Trophoblast cell (in vitro differentiated cells and primary cell): ENCODE results near the gene MAGEB3. TPM values are rescaled to one million over a fixed set of nuclear protein-coding genes. Genes with fewer than 3 reads are reported as not detected.

Experiments
- DNase-seq, 2 donors: peaks; one replicate each; pipeline ENCODE4 v3.0.0-alpha.2; 2016
- H2AFZ ChIP-seq: 2 replicates; pipeline ENCODE4 v1.6.1; 2013; ENCODE audit warnings: low read length, moderate library complexity, mild to moderate bottlenecking; ENCODE audit not compliant: insufficient read depth, poor library complexity
- H2AK5ac ChIP-seq: 2 replicates; pipeline ENCODE4 v1.6.1; 2013; ENCODE audit warnings: mild to moderate bottlenecking, low read length
- H2BK120ac ChIP-seq: 2 replicates; pipeline ENCODE4 v1.6.1; 2013; ENCODE audit warnings: low read length, mild to moderate bottlenecking, moderate library complexity; ENCODE audit not compliant: insufficient read depth, poor library complexity
- H2BK12ac ChIP-seq: 2 replicates; pipeline ENCODE4 v1.6.1; 2013; ENCODE audit warnings: mild to moderate bottlenecking, low read length, moderate library complexity
- H2BK5ac ChIP-seq: 2 replicates; pipeline ENCODE4 v1.6.1; 2013; ENCODE audit warnings: low read length, low read depth, moderate library complexity, mild to moderate bottlenecking; ENCODE audit not compliant: poor library complexity
- H3K14ac ChIP-seq: 2 replicates; pipeline ENCODE4 v1.6.1; 2013; ENCODE audit warnings: mild to moderate bottlenecking, low read length
- H3K18ac ChIP-seq: 2 replicates; pipeline ENCODE4 v1.6.1; 2013; ENCODE audit warnings: mild to moderate bottlenecking, low read length
- H3K23ac ChIP-seq: 2 replicates; pipeline ENCODE4 v1.6.1; 2013; ENCODE audit warnings: low read length
- H3K27ac ChIP-seq: 2 replicates; pipeline ENCODE4 v1.5.1; 2013; ENCODE audit warnings: low read depth, mild to moderate bottlenecking, inconsistent platforms, low read length, moderate library complexity
- H3K27me3 ChIP-seq: 2 replicates; pipeline ENCODE4 v1.6.1; 2013; ENCODE audit warnings: inconsistent platforms, mild to moderate bottlenecking, low read length, moderate library complexity; ENCODE audit not compliant: insufficient read depth
- H3K36me3 ChIP-seq, 2 experiments: 1 replicate in 1 of 2; 2 replicates in 1 of 2; pipeline ENCODE4 v1.6.1; 2013; ENCODE audit warnings: low read length in 2 of 2, mild to moderate bottlenecking in 2 of 2, moderate library complexity in 1 of 2; ENCODE audit not compliant: insufficient read depth in 2 of 2, control insufficient read depth in 1 of 2
- H3K4ac ChIP-seq: 2 replicates; pipeline ENCODE4 v1.6.1; 2013; ENCODE audit warnings: low read depth, mild to moderate bottlenecking, low read length, moderate library complexity
- H3K4me1 ChIP-seq, 2 experiments: 1 replicate in 1 of 2; 2 replicates in 1 of 2; pipeline ENCODE4 v1.6.1; 2013; ENCODE audit warnings: low read length in 2 of 2, mild to moderate bottlenecking in 2 of 2, moderate library complexity in 1 of 2; ENCODE audit not compliant: insufficient read depth in 2 of 2, control insufficient read depth in 1 of 2
- H3K4me2 ChIP-seq: 2 replicates; pipeline ENCODE4 v1.6.1; 2013; ENCODE audit warnings: inconsistent platforms, mild to moderate bottlenecking, low read length, moderate library complexity
- H3K4me3 ChIP-seq: 2 replicates; pipeline ENCODE4 v1.5.1; 2013; ENCODE audit warnings: mild to moderate bottlenecking, low read depth, low read length, inconsistent platforms
- H3K79me1 ChIP-seq: one replicate; pipeline ENCODE4 v1.6.1; 2013; ENCODE audit warnings: low read length
- H3K79me2 ChIP-seq: 2 replicates; pipeline ENCODE4 v1.6.1; 2013; ENCODE audit warnings: low read length, mild to moderate bottlenecking; ENCODE audit not compliant: control insufficient read depth, insufficient read depth, poor library complexity
- H3K9ac ChIP-seq: 2 replicates; pipeline ENCODE4 v1.6.1; 2013; ENCODE audit warnings: mild to moderate bottlenecking, low read length
- H3K9me3 ChIP-seq: 2 replicates; pipeline ENCODE4 v1.6.1; 2013; ENCODE audit warnings: low read depth, mild to moderate bottlenecking, control low read depth, inconsistent platforms, low read length; ENCODE audit not compliant: insufficient read depth
- H4K12ac ChIP-seq: 2 replicates; pipeline ENCODE4 v1.6.1; 2013; ENCODE audit warnings: low read depth, mild to moderate bottlenecking, low read length, moderate library complexity
- H4K8ac ChIP-seq: 2 replicates; pipeline ENCODE4 v1.6.1; 2013; ENCODE audit warnings: low read depth, mild to moderate bottlenecking, low read length, moderate library complexity
- H4K91ac ChIP-seq: one replicate; pipeline ENCODE4 v1.6.1; 2013; ENCODE audit warnings: low read depth, mild to moderate bottlenecking, low read length, moderate library complexity
- WGBS: extraction: QIAGEN DNeasy Blood & Tissue Kit; methylation state at CpG from one replicate; pipeline ENCODE4 v1.1.7; 2013; ENCODE audit warnings: missing lambda C conversion rate; ENCODE audit not compliant: insufficient read length, insufficient coverage; ENCODE audit errors: extremely low coverage; 5-methylcytosine and 5-hydroxymethylcytosine counted together
- polyA plus RNA-seq: library from polyadenylated mRNA; stranded (reverse); fragments of 200-250 nt; gene quantifications from 2 replicates; pipeline ENCODE4 v1.2.3, GENCODE V29; 2013

The MAGEB3 gene
- 0.03 and 0.04 TPM in 2 replicates for polyA plus RNA-seq

GRCh38 chrX:30230395-30230794 is at the start of gene MAGEB3:
MAGEB3 (plus strand) TSS chrX:30230657; CDS start chrX:30235925, 5,268 bp downstream.
- Histone ChIP-seq H2AFZ (no peak within 1 kb of the TSS), H3K4me2 (no peak within 1 kb of the TSS), H3K14ac (no peak within 1 kb of the TSS), H3K9ac (no peak within 1 kb of the TSS), H3K4me1 (no peaks in the 10 kb centered on the region), H3K4ac (no peak within 1 kb of the TSS), H3K79me1 (no peaks in the 10 kb centered on the region), H4K8ac (no peak within 1 kb of the TSS), H3K79me2 (no peaks in the 10 kb centered on the region), H3K4me3 (no peak within 1 kb of the TSS), H3K18ac (no peak within 1 kb of the TSS), H3K27me3 (no peaks in the 10 kb centered on the region), H2BK120ac (no peak within 1 kb of the TSS), H3K23ac (no peak within 1 kb of the TSS), H4K12ac (no peak within 1 kb of the TSS), H3K36me3 (no peaks in the 10 kb centered on the region), H2BK5ac (no peak within 1 kb of the TSS), H2BK12ac (no peak within 1 kb of the TSS), H3K9me3 (no peaks in the 10 kb centered on the region), H2AK5ac (no peak within 1 kb of the TSS), H3K27ac (no peak within 1 kb of the TSS), H4K91ac (no peak within 1 kb of the TSS)
- WGBS, result no CpG with 5 or more reads among the region's 4 CpGs
- DNase-seq, result no peak

- Histone ChIP-seq H3K4ac (no peak overlapping the region), H3K4me3 (no peak overlapping the region), H2BK120ac (no peak overlapping the region), H3K9ac (no peak overlapping the region), H4K12ac (no peak overlapping the region), H3K9me3 (no peaks in the 10 kb centered on the region), H3K4me2 (no peak overlapping the region), H3K18ac (no peak overlapping the region), H4K91ac (no peak overlapping the region), H3K23ac (no peak overlapping the region), H3K27me3 (no peaks in the 10 kb centered on the region), H3K27ac (no peak overlapping the region), H2AK5ac (no peak overlapping the region), H4K8ac (no peak overlapping the region), H3K14ac (no peak overlapping the region), H2BK12ac (no peak overlapping the region), H3K79me1 (no peaks in the 10 kb centered on the region), H2AFZ (no peak overlapping the region), H3K79me2 (no peaks in the 10 kb centered on the region), H3K4me1 (no peaks in the 10 kb centered on the region), H2BK5ac (no peak overlapping the region), H3K36me3 (no peaks in the 10 kb centered on the region)
- WGBS, result no CpG with 5 or more reads among the region's 1 CpG
- DNase-seq, result no peak
Measured at GRCh38 chrX:30181353-30181752, 49.1 kb upstream of the MAGEB3 start.

- Histone ChIP-seq H3K4ac (no peak overlapping the region), H3K14ac (no peak overlapping the region), H3K23ac (no peak overlapping the region), H2AK5ac (no peak overlapping the region), H3K79me2 (no peaks in the 10 kb centered on the region), H4K12ac (no peak overlapping the region), H2BK120ac (no peak overlapping the region), H2BK5ac (no peak overlapping the region), H3K79me1 (no peaks in the 10 kb centered on the region), H3K9me3 (no peaks in the 10 kb centered on the region), H3K18ac (no peak overlapping the region), H3K9ac (no peak overlapping the region), H2AFZ (no peak overlapping the region), H3K4me2 (no peak overlapping the region), H3K4me1 (no peaks in the 10 kb centered on the region), H2BK12ac (no peak overlapping the region), H3K36me3 (no peaks in the 10 kb centered on the region), H4K8ac (no peak overlapping the region), H3K27ac (no peak overlapping the region), H4K91ac (no peak overlapping the region), H3K4me3 (no peak overlapping the region), H3K27me3 (no peaks in the 10 kb centered on the region)
- DNase-seq, result no peak
- no CpG with 5 or more reads among the region's 3 CpGs for WGBS
Measured at GRCh38 chrX:30183554-30183953, 46.9 kb upstream of the MAGEB3 start.

GRCh38 chrX:30190426-30190825 is 40.0 kb upstream of the MAGEB3 start:
- H3K79me1 ChIP-seq, result no peaks in the 10 kb centered on the region
- no peak overlapping the region for H3K27ac ChIP-seq
- H3K79me2 ChIP-seq, result no peaks in the 10 kb centered on the region
- no peak overlapping the region for H3K4me2 ChIP-seq
- no peak overlapping the region for H4K8ac ChIP-seq
- H2BK120ac ChIP-seq, result no peak overlapping the region
- H2BK5ac ChIP-seq, result no peak overlapping the region
- H3K4ac ChIP-seq, result no peak overlapping the region
- no peak overlapping the region for H4K12ac ChIP-seq
- no peak for DNase-seq
- no peaks in the 10 kb centered on the region for H3K9me3 ChIP-seq
- no peak overlapping the region for H2BK12ac ChIP-seq
- H3K27me3 ChIP-seq, result no peaks in the 10 kb centered on the region
- H3K9ac ChIP-seq, result no peak overlapping the region
- H3K14ac ChIP-seq, result no peak overlapping the region
- no peak overlapping the region for H3K4me3 ChIP-seq
- no peak overlapping the region for H3K18ac ChIP-seq
- no peak overlapping the region for H4K91ac ChIP-seq
- no peaks in the 10 kb centered on the region for H3K4me1 ChIP-seq
- no peak overlapping the region for H3K23ac ChIP-seq
- no peaks in the 10 kb centered on the region for H3K36me3 ChIP-seq
- no peak overlapping the region for H2AK5ac ChIP-seq
- no peak overlapping the region for H2AFZ ChIP-seq
- no CpG with 5 or more reads among the region's 2 CpGs for WGBS
